NCI-H146 (cell line): Measurements from ENCODE around the gene PRELID3B.
"Not testable (repeated sequence)": the region's sequence is repeated elsewhere in the genome, so short reads cannot be mapped to it uniquely, and the experiment has no call there.

Source experiments
- DNase-seq: peaks from one replicate; lab custom pipeline; 2025; lab: John Stamatoyannopoulos, UW

Gene PRELID3B

GRCh38 chr20:59048681-59049030 is 6.1 kb upstream of the PRELID3B start:
- DNase-seq = no peak

GRCh38 chr20:59047938-59048680 is 5.5 kb upstream of the PRELID3B start:
- DNase-seq = no peak

GRCh38 chr20:59046862-59047261 is 4.3 kb upstream of the PRELID3B start:
- DNase-seq = no peak

- no peak for DNase-seq
Observed at GRCh38 chr20:59044796-59045195, 2.2 kb upstream of the PRELID3B start.

GRCh38 chr20:59044295-59044694 is 1.7 kb upstream of the PRELID3B start:
- no peak for DNase-seq

GRCh38 chr20:59043698-59044097 is 1.1 kb upstream of the PRELID3B start:
- DNase-seq = peak; percentile 38

- peak; percentile 96 for DNase-seq
Observed at GRCh38 chr20:59042796-59043631, 428 bp upstream of the PRELID3B start.

GRCh38 chr20:59041487-59041886 is 1.1 kb downstream of the PRELID3B start:
- DNase-seq = not testable (repeated sequence)

- DNase-seq = no peak
Observed at GRCh38 chr20:59040667-59041066, 1.9 kb downstream of the PRELID3B start.

- no peak for DNase-seq
Observed at GRCh38 chr20:59039233-59039632, 3.4 kb downstream of the PRELID3B start.

GRCh38 chr20:59037386-59037785 is 5.2 kb downstream of the PRELID3B start:
- no peak for DNase-seq

- no peak for DNase-seq
Observed at GRCh38 chr20:59035381-59035780, 7.2 kb downstream of the PRELID3B start.

- no peak for DNase-seq
Observed at GRCh38 chr20:59033616-59034165, 8.9 kb downstream of the PRELID3B start.

- no peak for DNase-seq
Observed at GRCh38 chr20:59033093-59033492, 9.5 kb downstream of the PRELID3B start.

GRCh38 chr20:59032713-59033059 is 9.9 kb downstream of the PRELID3B start:
- peak; percentile 86 for DNase-seq

GRCh38 chr20:59032023-59032712 is 10.4 kb downstream of the PRELID3B start, which contains the start of gene ATP5F1E:
TSS of gene ATP5F1E (minus strand) at chr20:59032335. CDS start at chr20:59032251, 84 bp downstream.
- peak; percentile 98 for DNase-seq

- peak; percentile 54 for DNase-seq
Observed at GRCh38 chr20:59031564-59032022, 11.0 kb downstream of the PRELID3B start.

GRCh38 chr20:59030911-59031563 is 11.5 kb downstream of the PRELID3B start:
- DNase-seq = no peak

- no peak for DNase-seq
Observed at GRCh38 chr20:59028812-59029211, 13.8 kb downstream of the PRELID3B start.

- no peak for DNase-seq
Observed at GRCh38 chr20:59027741-59028320, 14.8 kb downstream of the PRELID3B start.
